GM12878 (cell line): Measurements from ENCODE around the gene ALDH1A2. TPM values are rescaled to one million over a fixed set of nuclear protein-coding genes. Genes with fewer than 3 reads are reported as not detected.

Experiments used
- ATAC-seq: fragments of 200-7000 bp; cut with Tn5 transposase; 3 replicates; pipeline ENCODE4 v1.9.1; 2020; ENCODE audit warnings: mild to moderate bottlenecking, moderate library complexity
- BruUV-seq: library from RNA; stranded (reverse); fragments of 400-500 nt; replicated peaks from 2 replicates; lab custom pipeline; 2021; lab: Mats Ljungman, UMichigan
- CTCF ChIA-PET: fragments of 300-600 bp; sonication (Branson Sonifier 250); formaldehyde crosslinking; extraction: SDS; loops from one replicate; lab custom pipeline; 2021; ENCODE audit warnings: inconsistent platforms; lab: Yijun Ruan, JAX
- POLR2A ChIA-PET: fragments of 350-600 bp; formaldehyde crosslinking; extraction: SDS; loops from one replicate; lab custom pipeline; 2021; ENCODE audit warnings: inconsistent platforms; lab: Charles Lee
- RAD21 ChIA-PET: fragments of 300-600 bp; sonication (Branson Sonifier 250); formaldehyde crosslinking; loops from one replicate; lab custom pipeline; 2023; ENCODE audit warnings: antibody characterized with exemption; ENCODE audit not compliant: unreplicated experiment; lab: Charles Lee
- SMC1A ChIA-PET: fragments of 300-600 bp; sonication (Branson Sonifier 250); formaldehyde crosslinking; loops from one replicate; lab custom pipeline; 2023; ENCODE audit not compliant: unreplicated experiment, uncharacterized antibody; lab: Charles Lee
- DNase-seq: peaks from one replicate; pipeline ENCODE4 v3.0.0-alpha.2; 2011; ENCODE audit warnings: low read depth, low spot score
- FAIRE-seq: peaks from 3 replicates; lab custom pipeline; 2011; peaks lifted over from hg19 to GRCh38; lab: Jason Lieb, UNC
- H2AFZ ChIP-seq: 2 replicates; pipeline ENCODE4 v1.6.0; 2011; ENCODE audit warnings: low read depth, low read length, control low read depth; ENCODE audit not compliant: control insufficient read depth
- H3K27ac ChIP-seq: 2 replicates; pipeline ENCODE4 v1.5.1; 2011; ENCODE audit warnings: control low read depth; ENCODE audit not compliant: control insufficient read depth, insufficient read depth
- H3K27me3 ChIP-seq, 2 experiments: replicated peaks in 1 of 2; 2 replicates each; pipeline versions ENCODE4 v1.6.0 to v1.6.1; 2011; ENCODE audit warnings: low read length in 1 of 2; ENCODE audit not compliant: control insufficient read depth in 2 of 2, insufficient read depth in 2 of 2
- H3K36me3 ChIP-seq, 2 experiments: 2 replicates each; pipeline ENCODE4 v1.5.1; 2011; ENCODE audit warnings: low read length in 1 of 2; ENCODE audit not compliant: control insufficient read depth in 2 of 2, insufficient read depth in 2 of 2
- H3K4me1 ChIP-seq: 2 replicates; pipeline ENCODE4 v1.6.1; 2011; ENCODE audit warnings: mild to moderate bottlenecking, low read length, moderate library complexity, mixed read lengths; ENCODE audit not compliant: control insufficient read depth, insufficient read depth
- H3K4me2 ChIP-seq: 2 replicates; pipeline ENCODE4 v1.6.0; 2011; ENCODE audit warnings: control low read depth; ENCODE audit not compliant: control insufficient read depth, insufficient read depth
- H3K4me3 ChIP-seq: fragments of 200-600 bp; sonication (generic); 2 replicates; pipeline ENCODE4 v1.5.1; 2016
- H3K79me2 ChIP-seq: 2 replicates; pipeline ENCODE4 v1.6.0; 2011; ENCODE audit warnings: low read length; ENCODE audit not compliant: control insufficient read depth, insufficient read depth
- H3K9ac ChIP-seq: 2 replicates; pipeline ENCODE4 v1.8.0; 2011; ENCODE audit warnings: low read length, control low read depth, mixed read lengths; ENCODE audit not compliant: control insufficient read depth, insufficient read depth
- H3K9me3 ChIP-seq: replicated peaks from 3 replicates; pipeline ENCODE4 v1.5.1; 2011; ENCODE audit warnings: mild to moderate bottlenecking, low read length; ENCODE audit not compliant: control insufficient read depth, insufficient read depth
- H4K20me1 ChIP-seq: 2 replicates; pipeline ENCODE4 v1.6.0; 2011; ENCODE audit not compliant: control insufficient read depth, insufficient read depth
- ATF2 ChIP-seq: IDR thresholded peaks from 2 replicates; pipeline ENCODE4 v1.6.1; 2012; ENCODE audit warnings: low read length, inconsistent platforms
- BRCA1 ChIP-seq: IDR thresholded peaks from 2 replicates; pipeline ENCODE4 v1.6.1; 2011; ENCODE audit warnings: low read depth, low read length, improper control_type of control experiment
- CHD1 ChIP-seq: IDR thresholded peaks from 2 replicates; pipeline ENCODE4 v1.6.1; 2012; ENCODE audit warnings: low read depth, low read length, improper control_type of control experiment
- CHD4 ChIP-seq: fragments of 200-600 bp; sonication (generic); IDR thresholded peaks from 2 replicates; pipeline ENCODE4 v1.6.1; 2016; ENCODE audit warnings: mild to moderate bottlenecking
- IRF4 ChIP-seq: IDR thresholded peaks from 2 replicates; pipeline ENCODE4 v1.6.1; 2011; ENCODE audit warnings: low read depth, low read length
- MXI1 ChIP-seq: fragments of 150-350 bp; IDR thresholded peaks from 2 replicates; pipeline ENCODE4 v1.6.1; 2011; ENCODE audit warnings: low read depth, mild to moderate bottlenecking, inconsistent platforms, low read length, improper control_type of control experiment
- MYC ChIP-seq: IDR thresholded peaks from 2 replicates; pipeline ENCODE4 v1.6.1; 2011; ENCODE audit warnings: mild to moderate bottlenecking, low read length, moderate library complexity, inconsistent platforms; ENCODE audit not compliant: insufficient read depth, insufficient replicate concordance, insufficient read length, severe bottlenecking
- PAX8 ChIP-seq: fragments of 450-650 bp; IDR thresholded peaks from 2 replicates; pipeline ENCODE4 v1.6.1; 2017; ENCODE audit warnings: mild to moderate bottlenecking, moderate library complexity
- POLR2A ChIP-seq: IDR thresholded peaks from 2 replicates; pipeline ENCODE4 v1.6.1; 2011; ENCODE audit warnings: low read depth, mild to moderate bottlenecking, low read length
- POLR2AphosphoS2 ChIP-seq: IDR thresholded peaks from 2 replicates; pipeline ENCODE4 v1.6.1; 2011; ENCODE audit warnings: low read depth, mild to moderate bottlenecking, low read length, improper control_type of control experiment, moderate library complexity
- POLR2AphosphoS5 ChIP-seq: IDR thresholded peaks from 2 replicates; pipeline ENCODE4 v1.6.1; 2011; ENCODE audit warnings: mild to moderate bottlenecking, low read length, inconsistent platforms
- RBBP5 ChIP-seq: fragments of 200-600 bp; sonication (generic); conservative IDR thresholded peaks from 2 replicates; pipeline ENCODE4 v1.6.1; 2016
- SIX5 ChIP-seq: IDR thresholded peaks from 2 replicates; pipeline ENCODE4 v1.6.1; 2011; ENCODE audit warnings: mild to moderate bottlenecking, low read depth, low read length, moderate library complexity; ENCODE audit not compliant: severe bottlenecking
- SMAD1 ChIP-seq: fragments of 450-650 bp; IDR thresholded peaks from 2 replicates; pipeline ENCODE4 v1.6.1; 2018; ENCODE audit warnings: mild to moderate bottlenecking, low read depth; ENCODE audit not compliant: partially characterized antibody
- SRF ChIP-seq, 2 experiments: IDR thresholded peaks; 2 replicates each; pipeline ENCODE4 v1.6.1; 2011; ENCODE audit warnings: low read depth in 2 of 2, low read length in 2 of 2, mild to moderate bottlenecking in 1 of 2, moderate library complexity in 1 of 2
- TBL1XR1 ChIP-seq: IDR thresholded peaks from 2 replicates; pipeline ENCODE4 v1.6.1; 2012; ENCODE audit warnings: low read depth, low read length, improper control_type of control experiment
- WGBS: methylation state at CpG from one replicate; pipeline ENCODE4 v1.1.6; 2016; ENCODE audit warnings: low lambda C conversion rate; ENCODE audit not compliant: insufficient replicate concordance, insufficient coverage; ENCODE audit errors: missing lambda C conversion rate; 5-methylcytosine and 5-hydroxymethylcytosine counted together
- in situ Hi-C: fragments of 300-500 bp; cut with MboI; formaldehyde crosslinking; loops from 9 replicates; pipeline ENCODE4 v1.14.3; 2018; ENCODE audit warnings: mixed read lengths
- intact Hi-C: fragments of 100-400 bp; cut with micrococcal nuclease; formaldehyde crosslinking; loops from one replicate; pipeline ENCODE4 v1.14.2; 2022; ENCODE audit not compliant: unreplicated experiment
- polyA plus RNA-seq, 11 experiments: library from polyadenylated mRNA; depleted of rRNA in 4 of 11; unstranded in 6 of 11; stranded (reverse) in 5 of 11; fragments of >200 nt; fragmentation: Nextera tagmentation in 4 of 11; fragmentation: Illumina TruSeq in 1 of 11; extraction: Ambion mirVana in 4 of 11; extraction: Trizol in 1 of 11; gene quantifications; 1 replicate in 1 of 11; 2 replicates in 10 of 11; pipeline versions ENCODE4 v1.2.1 to v1.2.3, GENCODE V29; 2011 to 2016; ENCODE audit warnings: inconsistent platforms in 2 of 11, missing spikeins in 2 of 11, low read depth in 1 of 11
- total RNA-seq, 4 experiments: library from RNA; depleted of rRNA in 3 of 4; stranded (reverse); fragments of >200 nt in 3 of 4; fragmentation: Illumina TruSeq in 1 of 4; extraction: Trizol in 1 of 4; gene quantifications; 2 replicates each; pipeline versions ENCODE4 v1.2.1 to v1.2.3, GENCODE V29; 2013 to 2021
- TF ChIP-seq, protein P1 (sequence below): IDR thresholded peaks from 2 replicates; pipeline ENCODE4 v1.6.1; 2011; ENCODE audit warnings: low read depth, low read length, improper control_type of control experiment, borderline replicate concordance

The ALDH1A2 gene
- total and polyA plus RNA-seq, 10 of the 15 experiments (the other 5 are each of a cell fraction or from before 2014, with no cell fraction given), result 0.06 to 0.92 (median 0.18) TPM; not detected in 5

DNA sequence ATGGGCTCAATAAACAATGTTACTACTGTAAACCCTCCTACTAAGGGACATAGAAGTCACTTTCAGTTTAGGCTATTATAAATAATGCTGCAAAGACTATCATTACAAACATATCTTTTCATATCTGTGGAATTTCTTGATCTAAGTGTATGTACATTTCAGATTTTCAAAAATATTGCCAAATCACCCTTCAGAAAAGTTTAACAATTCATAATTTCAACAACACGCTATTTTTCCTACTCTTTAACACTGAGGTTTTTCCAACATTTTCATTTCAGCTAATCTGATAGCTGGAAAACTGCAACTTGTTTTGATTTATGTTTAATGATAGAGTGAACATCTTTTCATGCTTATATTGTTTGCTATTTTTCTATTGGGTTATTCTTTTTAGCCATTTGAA lies 69.0 kb downstream of the ALDH1A2 start:
- no peaks in the 10 kb centered on the region; a peak in 1 of 4 replicates for H3K27me3 ChIP-seq
- WGBS, result 0% methylated on average over 1 of the region's 1 CpG
- no peaks in the 10 kb centered on the region for H3K9me3 ChIP-seq
- H3K4me1 ChIP-seq, result no peaks in the 10 kb centered on the region
- no peak overlapping the region for H3K27ac ChIP-seq
- no peak for ATAC-seq
- in situ Hi-C loops (no loop called here), intact Hi-C loops (no loop called here)
- no peak overlapping the region for H2AFZ ChIP-seq
- H3K4me3 ChIP-seq, result no peak overlapping the region
- ChIA-PET POLR2A (no interaction called here), RAD21 (no interaction called here), CTCF (no interaction called here), SMC1A (no interaction called here)
- no peak for DNase-seq
- TF ChIP-seq BRCA1 (no peak), SMAD1 (no peak)
- H3K4me2 ChIP-seq, result no peak overlapping the region
- H4K20me1 ChIP-seq, result no peaks in the 10 kb centered on the region
- H3K79me2 ChIP-seq, result no peaks in the 10 kb centered on the region
- no peaks in the 10 kb centered on the region for H3K36me3 ChIP-seq
- no peak overlapping the region for H3K9ac ChIP-seq
- BruUV-seq, result no TSS peak
- no peak for FAIRE-seq

DNA sequence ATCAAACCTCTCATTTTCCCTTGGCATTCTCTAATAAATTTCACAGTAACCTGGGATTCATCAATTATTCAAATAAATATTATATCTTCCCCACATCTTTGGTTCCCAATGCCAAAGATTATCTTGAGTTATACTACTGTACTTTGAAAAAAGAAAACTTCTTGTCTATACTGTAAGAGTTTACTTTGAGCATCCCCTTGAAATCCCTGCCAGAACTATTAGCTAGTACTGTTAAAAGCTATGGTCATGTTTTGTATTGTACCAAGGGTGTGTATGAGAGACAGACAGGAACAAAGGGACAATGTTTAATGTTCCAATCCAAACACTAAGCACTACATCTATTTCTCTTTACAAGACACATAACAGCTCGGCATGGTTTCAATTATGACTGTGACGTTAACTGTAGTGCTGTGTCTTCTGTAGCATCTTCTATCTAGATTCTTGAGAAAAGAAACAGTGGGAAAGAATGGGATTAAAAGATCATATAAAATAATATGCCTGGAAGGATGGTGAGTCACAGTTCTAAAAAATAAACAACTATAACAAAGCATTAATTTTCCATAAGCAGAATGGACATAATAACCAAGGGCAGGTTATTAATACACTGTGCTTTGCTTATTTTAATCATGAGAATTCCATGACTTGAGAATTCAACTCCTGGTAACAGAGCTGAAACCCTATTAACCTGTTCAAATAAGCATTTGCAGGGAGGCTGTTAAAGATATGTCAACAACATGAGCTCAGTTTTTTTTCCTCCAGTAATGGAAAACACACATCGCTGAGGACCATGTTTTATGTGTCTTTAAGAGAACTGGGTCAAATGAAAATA lies 71.1 kb downstream of the ALDH1A2 start:
- Histone ChIP-seq H3K36me3 (no peaks in the 10 kb centered on the region), H3K4me3 (no peak overlapping the region), H3K27me3 (no peaks in the 10 kb centered on the region; a peak in 1 of 4 replicates), H3K4me2 (no peak overlapping the region), H2AFZ (no peak overlapping the region), H3K79me2 (no peaks in the 10 kb centered on the region), H4K20me1 (no peaks in the 10 kb centered on the region), H3K9me3 (no peaks in the 10 kb centered on the region), H3K4me1 (no peaks in the 10 kb centered on the region), H3K27ac (no peak overlapping the region), H3K9ac (no peak overlapping the region)
- intact Hi-C loops, result no loop called here
- ChIA-PET POLR2A (no interaction called here), RAD21 (no interaction called here), CTCF (no interaction called here), SMC1A (interaction anchor here (0.5 to 1.1 kb wide), 3 partner anchors 9 to 275 kb away, joined by 3 read pairs; no protein-coding TSS in a partner anchor)
- no TSS peak for BruUV-seq
- FAIRE-seq (no peak), ATAC-seq (no peak), DNase-seq (no peak)
- 23% methylated on average over 3 of the region's 3 CpGs for whole genome bisulfite sequencing
- in situ Hi-C loops, result no loop called here
- no peak for TF ChIP-seq POLR2A
- TF ChIP-seq BRCA1, result no peak
- no peak for TF ChIP-seq CHD1
- TF ChIP-seq TBL1XR1, result no peak
- no peak for TF ChIP-seq MYC
- no peak for TF ChIP-seq POLR2AphosphoS5
- TF ChIP-seq SIX5, result no peak
- no peak for TF ChIP-seq SRF (IDR thresholded peaks at IDR 0.05; ENCODE audit: low read depth in 2 of 2, low read length in 2 of 2)
- no peak for TF ChIP-seq PAX8
- TF ChIP-seq, protein P1, sequence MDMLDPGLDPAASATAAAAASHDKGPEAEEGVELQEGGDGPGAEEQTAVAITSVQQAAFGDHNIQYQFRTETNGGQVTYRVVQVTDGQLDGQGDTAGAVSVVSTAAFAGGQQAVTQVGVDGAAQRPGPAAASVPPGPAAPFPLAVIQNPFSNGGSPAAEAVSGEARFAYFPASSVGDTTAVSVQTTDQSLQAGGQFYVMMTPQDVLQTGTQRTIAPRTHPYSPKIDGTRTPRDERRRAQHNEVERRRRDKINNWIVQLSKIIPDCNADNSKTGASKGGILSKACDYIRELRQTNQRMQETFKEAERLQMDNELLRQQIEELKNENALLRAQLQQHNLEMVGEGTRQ, result no peak
- TF ChIP-seq MXI1, result no peak
- TF ChIP-seq ATF2, result no peak
- no peak for TF ChIP-seq RBBP5
- TF ChIP-seq CHD4, result no peak
- no peak for TF ChIP-seq IRF4
- no peak for TF ChIP-seq POLR2AphosphoS2
